SK-N-SH treated with all-trans-retinoic acid at 6 μM for 48 hours (cell line): ENCODE measurements around the gene SMIM38.

Source experiments
- ARNTL ChIP-seq: fragments of 450-650 bp; formaldehyde crosslinking; IDR thresholded peaks from 2 replicates; pipeline ENCODE4 v1.5.0; 2020; ENCODE audit warnings: low read depth, mild to moderate bottlenecking, moderate library complexity, borderline replicate concordance
- ESRRG ChIP-seq: fragments of 250-450 bp; sonication (Bioruptor Pico); IDR thresholded peaks from 2 replicates; pipeline ENCODE4 v1.6.1; 2021; ENCODE audit warnings: mild to moderate bottlenecking
- TF ChIP-seq, protein P1 (sequence below): fragments of 250-450 bp; sonication (Bioruptor Pico); IDR thresholded peaks from 2 replicates; pipeline ENCODE4 v1.5.0; 2020; ENCODE audit warnings: mild to moderate bottlenecking, moderate library complexity

DNA sequence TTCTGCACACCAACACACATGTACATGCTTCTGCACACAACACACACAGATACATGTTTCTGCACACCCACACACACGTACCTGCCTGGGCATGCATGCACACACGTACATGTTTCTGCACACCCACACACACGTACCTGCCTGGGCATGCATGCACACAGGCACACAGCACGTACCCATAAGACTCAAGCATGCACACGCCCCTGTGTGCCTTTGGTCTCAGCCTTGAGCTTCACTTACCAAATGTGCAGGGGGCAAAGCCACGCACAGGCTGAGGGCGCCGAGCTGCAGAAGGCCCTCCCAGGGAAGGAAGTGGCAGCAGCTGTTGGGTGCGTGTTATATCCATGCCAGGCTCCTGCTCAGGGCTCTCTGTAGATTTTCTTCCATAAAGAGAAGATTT is 34.7 kb upstream of the SMIM38 start:
- no peak for TF ChIP-seq ESRRG (CRISPR knock-in tag)
- TF ChIP-seq ARNTL (CRISPR knock-in tag): no peak
- TF ChIP-seq, protein P1, sequence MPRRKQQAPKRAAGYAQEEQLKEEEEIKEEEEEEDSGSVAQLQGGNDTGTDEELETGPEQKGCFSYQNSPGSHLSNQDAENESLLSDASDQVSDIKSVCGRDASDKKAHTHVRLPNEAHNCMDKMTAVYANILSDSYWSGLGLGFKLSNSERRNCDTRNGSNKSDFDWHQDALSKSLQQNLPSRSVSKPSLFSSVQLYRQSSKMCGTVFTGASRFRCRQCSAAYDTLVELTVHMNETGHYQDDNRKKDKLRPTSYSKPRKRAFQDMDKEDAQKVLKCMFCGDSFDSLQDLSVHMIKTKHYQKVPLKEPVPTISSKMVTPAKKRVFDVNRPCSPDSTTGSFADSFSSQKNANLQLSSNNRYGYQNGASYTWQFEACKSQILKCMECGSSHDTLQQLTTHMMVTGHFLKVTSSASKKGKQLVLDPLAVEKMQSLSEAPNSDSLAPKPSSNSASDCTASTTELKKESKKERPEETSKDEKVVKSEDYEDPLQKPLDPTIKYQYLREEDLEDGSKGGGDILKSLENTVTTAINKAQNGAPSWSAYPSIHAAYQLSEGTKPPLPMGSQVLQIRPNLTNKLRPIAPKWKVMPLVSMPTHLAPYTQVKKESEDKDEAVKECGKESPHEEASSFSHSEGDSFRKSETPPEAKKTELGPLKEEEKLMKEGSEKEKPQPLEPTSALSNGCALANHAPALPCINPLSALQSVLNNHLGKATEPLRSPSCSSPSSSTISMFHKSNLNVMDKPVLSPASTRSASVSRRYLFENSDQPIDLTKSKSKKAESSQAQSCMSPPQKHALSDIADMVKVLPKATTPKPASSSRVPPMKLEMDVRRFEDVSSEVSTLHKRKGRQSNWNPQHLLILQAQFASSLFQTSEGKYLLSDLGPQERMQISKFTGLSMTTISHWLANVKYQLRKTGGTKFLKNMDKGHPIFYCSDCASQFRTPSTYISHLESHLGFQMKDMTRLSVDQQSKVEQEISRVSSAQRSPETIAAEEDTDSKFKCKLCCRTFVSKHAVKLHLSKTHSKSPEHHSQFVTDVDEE (CRISPR knock-in tag): no peak
